Fibroblast of skin of left biceps (primary cell): Measurements from ENCODE around the gene ACD.

Experiments
- DNase-seq, 2 experiments: peaks; one replicate each; pipeline ENCODE4 v3.0.0-alpha.2; 2013; ENCODE audit warnings: low read depth in 2 of 2

ACD gene

DNA sequence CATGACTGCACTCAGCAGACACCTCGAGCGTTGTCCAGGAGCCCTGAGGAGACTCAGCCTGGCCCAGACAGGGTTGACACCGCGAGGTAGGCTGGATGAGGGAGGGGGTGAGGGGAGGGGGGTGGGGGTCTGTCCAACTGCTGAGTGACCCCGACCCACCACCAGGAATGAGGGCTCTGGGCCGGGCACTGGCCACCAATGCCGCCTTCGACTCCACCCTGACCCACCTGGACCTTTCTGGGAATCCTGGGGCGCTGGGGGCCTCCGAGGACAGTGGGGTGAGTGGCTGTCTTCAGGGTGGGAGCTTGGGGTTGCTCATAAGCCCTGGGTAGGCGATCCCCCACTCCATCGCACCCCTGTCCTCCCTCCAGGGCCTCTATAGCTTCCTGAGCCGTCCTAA lies 12.4 kb downstream of the ACD start:
- no peak for DNase-seq

DNA sequence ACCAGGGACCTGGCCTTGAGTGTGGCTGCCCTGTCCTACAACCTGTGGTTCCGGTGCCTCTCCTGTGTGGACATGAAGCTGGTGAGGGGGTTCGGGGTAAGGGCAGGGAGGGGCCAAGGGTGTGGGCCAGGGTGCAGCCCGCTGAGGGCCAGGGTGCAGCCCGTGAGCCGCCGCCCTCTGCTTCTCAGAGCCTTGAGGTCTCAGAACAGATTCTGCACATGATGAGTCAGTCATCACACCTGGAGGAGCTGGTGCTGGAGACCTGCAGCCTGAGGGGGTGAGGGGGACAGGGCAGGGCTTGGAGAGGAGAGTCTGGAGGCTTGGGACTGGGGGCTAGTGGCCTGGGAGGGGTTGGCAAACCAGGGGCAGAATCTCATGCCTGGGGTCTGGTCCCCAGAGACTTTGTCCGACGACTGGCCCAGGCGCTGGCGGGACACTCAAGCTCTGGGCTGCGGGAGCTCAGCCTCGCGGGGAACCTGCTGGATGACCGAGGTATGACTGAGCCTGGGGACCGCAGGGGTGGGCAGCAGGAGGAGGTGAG lies 12.9 kb downstream of the ACD start:
- DNase-seq, result no peak

GRCh38 chr16:67645397-67646121 lies 14.5 kb downstream of the ACD start:
- DNase-seq, result no peak

- DNase-seq, result no peak
Observed at GRCh38 chr16:67644038-67644437, 16.0 kb downstream of the ACD start.

GRCh38 chr16:67641779-67642708 lies 18.0 kb downstream of the ACD start:
- no peak for DNase-seq

GRCh38 chr16:67637625-67638024 lies 22.4 kb downstream of the ACD start:
- DNase-seq, result no peak

DNA sequence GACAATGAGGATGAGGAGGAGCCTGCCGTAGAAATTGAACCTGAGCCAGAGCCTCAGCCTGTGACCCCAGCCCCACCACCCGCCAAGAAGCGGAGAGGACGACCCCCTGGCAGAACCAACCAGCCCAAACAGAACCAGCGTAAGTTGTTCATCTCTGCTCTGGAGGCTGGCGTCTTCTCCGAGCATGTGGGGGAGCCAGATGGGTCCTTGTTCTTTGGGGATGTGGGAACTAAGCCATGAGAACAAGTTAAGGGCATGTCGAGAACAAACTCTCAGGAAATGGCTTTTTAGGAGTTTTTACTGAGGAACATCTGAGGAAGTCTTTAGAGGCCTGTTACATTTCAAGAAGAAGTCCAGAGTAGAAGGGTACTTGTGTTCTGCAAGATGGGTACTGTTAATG lies 23.3 kb downstream of the ACD start:
- DNase-seq, result no peak

DNA sequence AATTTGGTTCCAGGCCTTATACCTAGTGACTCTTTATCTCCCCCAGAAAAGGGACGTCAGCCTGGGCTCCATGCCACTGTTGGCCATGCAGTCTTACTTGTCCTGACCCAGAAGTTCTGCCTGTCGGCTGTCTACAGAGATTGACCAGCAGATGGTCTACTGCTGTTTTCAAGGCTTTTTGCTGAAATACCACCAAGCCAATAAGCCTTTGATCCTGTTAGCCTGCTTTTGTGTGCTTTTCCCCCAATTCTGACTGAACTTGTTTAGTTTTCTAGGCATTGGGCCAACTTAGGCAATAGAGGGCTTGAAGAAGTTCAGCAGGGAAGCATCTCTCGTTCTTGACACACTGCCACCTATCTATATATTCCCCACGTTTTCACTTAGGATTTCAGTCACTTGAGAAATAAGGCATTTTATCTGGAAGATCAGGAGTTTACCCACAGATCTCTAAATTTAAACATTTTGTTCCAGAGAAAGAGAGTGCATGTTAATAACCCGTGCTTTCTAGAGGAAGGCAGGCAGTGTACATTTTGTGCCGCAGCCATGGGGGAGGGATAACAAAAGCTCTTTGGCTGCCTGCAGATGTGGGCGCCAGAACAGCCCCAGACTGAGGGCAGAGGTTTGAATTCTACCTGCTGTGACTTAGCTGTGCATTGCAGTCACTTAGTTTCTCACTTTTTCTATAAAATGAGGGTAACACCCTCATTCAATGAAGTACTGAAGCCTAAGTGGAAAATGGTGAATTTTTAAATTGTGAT lies 27.5 kb downstream of the ACD start:
- DNase-seq, result peak; percentile 24 to 25

DNA sequence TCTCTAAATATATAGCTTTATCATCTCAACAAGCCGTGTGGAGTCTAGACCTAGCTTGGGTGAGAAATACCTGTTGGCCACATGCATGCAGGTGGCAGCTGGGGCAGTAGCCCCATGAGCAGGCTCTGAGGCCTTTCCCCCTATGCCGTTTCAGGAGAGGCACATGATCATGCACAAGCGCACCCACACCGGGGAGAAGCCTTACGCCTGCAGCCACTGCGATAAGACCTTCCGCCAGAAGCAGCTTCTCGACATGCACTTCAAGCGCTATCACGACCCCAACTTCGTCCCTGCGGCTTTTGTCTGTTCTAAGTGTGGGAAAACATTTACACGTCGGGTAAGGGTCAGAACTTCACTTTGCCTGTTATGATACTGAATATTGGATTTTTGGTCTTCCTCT lies 31.8 kb downstream of the ACD start:
- DNase-seq, result no peak

GRCh38 chr16:67613808-67614207 lies 46.3 kb downstream of the ACD start:
- no peak for DNase-seq

DNA sequence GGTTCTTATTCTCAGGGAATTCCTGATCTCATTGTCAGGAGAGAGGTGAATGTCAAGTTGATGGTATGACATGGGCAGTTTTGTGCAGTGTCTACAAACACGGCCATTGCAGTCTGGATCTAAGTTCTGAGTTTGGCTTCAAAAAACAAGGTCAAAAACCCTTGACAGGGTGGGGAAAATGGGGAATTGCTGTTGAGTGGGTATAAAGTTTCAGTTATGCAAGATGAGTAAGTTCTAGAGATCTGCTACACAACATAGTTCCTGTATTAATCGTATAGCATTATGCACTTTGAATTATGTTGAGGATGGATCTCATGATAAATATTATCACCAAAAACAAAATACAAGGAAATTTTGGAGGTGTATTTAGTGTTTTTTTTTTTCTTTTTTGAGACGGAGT lies 51.7 kb downstream of the ACD start:
- DNase-seq, result no peak
